Ammon's horn (tissue), 1 donor: ENCODE data around the gene SRL.
"Not testable (repeated sequence)": the region's sequence is repeated elsewhere in the genome, so short reads cannot be mapped to it uniquely, and the experiment has no call there.

ENCODE experiments used
- DNase-seq: peaks from one replicate; pipeline ENCODE4 v3.0.0-alpha.2; 2016; ENCODE audit warnings: low spot score

The SRL gene

DNA sequence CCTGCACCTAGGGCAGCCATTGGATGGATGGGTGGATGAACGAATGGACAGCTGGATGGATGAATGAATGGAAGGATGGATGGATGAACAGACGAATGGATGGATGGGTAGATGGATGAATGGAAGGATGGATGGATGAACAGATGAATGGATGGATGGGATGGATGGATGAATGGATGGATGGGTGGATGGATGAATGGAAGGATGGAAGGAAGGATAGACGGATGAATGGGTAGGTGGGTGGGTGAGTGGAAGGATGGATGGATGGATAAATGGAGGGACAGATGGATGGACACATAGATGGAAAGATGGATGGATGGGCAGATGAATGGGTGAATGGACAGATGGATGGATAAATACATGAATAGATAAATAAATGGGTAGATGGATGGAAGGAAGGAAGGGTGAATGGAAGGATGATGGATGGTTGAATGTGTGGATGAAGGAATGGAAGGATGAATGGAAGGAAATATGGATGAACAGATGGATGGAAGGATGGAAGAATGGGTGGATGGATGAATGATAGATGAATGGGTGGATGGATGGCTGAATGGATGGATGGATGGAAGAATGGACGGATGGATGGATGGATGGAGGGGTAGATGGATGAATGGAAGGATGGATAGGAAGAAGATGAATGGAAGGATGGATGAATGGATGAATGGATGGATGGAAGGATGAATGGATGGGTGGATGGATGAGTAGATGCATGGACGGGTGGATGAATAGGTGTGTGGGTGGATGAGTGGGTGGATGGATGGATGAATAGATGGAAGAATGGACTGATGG, 15.4 kb downstream of the SRL start:
- no peak for DNase-seq

- no peak for DNase-seq
These were observed 16.8 kb downstream of the SRL start for GRCh38 chr16:4225075-4225474.

- no peak for DNase-seq
These were observed 21.5 kb downstream of the SRL start for GRCh38 chr16:4220358-4220757.

DNA sequence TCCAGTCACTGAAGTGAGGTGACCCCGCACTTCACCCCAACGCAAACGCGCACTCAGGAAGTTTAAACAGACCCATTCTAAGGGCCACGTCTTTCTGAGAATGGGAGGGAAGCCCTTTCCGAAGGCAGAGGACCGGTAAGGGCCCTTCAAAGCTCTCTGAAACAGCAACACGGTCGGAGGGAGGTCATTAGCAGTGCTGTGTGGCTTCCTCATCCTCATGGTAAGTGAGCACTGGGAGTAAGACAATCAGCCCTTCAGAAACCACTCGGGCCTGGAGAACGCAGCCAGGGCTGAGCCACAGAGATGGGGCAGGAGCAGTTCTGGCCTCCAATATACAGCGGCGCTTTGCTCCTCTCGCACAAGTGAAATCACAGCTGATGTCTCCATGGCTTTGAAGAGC, 23.7 kb downstream of the SRL start:
- DNase-seq, result no peak

- no peak for DNase-seq
These were observed 24.4 kb downstream of the SRL start for GRCh38 chr16:4217204-4218131.

- no peak for DNase-seq
These were observed 25.3 kb downstream of the SRL start for GRCh38 chr16:4216596-4216995.

DNA sequence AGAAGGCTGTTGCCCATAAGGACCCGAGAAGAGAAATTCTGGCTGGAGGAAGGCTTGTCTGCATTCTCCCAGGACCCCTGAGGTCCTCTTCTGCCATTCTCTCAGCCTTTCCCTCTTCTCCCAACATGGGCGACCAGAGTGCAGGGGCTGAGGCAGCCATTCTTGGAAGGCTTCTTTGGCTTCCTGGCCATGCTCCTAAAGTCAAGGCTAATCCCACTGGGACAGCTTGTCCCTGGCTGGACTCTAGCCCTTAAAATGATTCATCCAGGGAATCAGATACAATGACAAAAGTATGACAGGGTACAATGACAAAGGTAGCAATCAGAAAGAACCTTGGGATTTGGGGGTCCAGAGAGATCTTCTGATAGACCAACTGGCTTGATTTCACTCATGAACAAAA, 26.8 kb downstream of the SRL start:
- no peak for DNase-seq

GRCh38 chr16:4214215-4214621, 27.7 kb downstream of the SRL start:
- DNase-seq, result no peak

- DNase-seq, result no peak
These were observed 28.1 kb downstream of the SRL start for GRCh38 chr16:4213737-4214136.

GRCh38 chr16:4212934-4213296, 29.0 kb downstream of the SRL start:
- no peak for DNase-seq

DNA sequence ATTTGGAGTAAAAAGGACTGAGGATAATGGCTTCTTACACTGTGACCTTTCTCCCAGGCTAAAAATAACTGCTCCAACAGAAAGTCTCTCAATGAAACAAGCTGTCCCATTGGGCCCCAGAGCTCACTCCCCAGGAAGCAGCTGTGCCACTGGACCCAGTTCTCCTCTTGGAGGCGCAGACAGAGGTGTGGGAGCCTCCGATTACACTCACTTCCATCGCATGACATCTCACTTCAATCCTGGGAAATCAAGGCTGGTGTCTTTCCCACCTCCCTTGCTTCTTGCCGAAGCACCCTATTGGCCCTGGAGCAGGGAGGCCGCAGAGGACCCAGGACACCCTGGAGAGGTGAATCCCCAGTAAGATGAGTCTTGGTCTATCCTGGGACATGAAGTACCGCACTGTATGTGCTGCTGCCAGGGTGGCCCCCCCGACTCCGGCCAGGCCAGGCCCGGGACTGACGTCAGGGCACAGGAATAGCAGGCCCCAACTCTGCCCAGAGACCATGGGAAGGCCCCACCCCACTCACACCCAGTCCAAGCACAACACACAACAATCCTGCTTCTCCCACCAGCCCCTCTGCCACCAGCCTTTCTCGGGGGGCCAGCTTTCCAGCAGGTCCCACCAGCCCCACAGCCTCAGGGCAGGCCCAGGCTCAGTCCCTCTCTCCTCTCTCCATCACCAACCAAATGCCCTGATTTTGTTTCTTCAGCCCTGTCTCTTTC, 29.5 kb downstream of the SRL start:
- no peak for DNase-seq

- DNase-seq, result not testable (repeated sequence)
These were observed 30.3 kb downstream of the SRL start for GRCh38 chr16:4211445-4212210.

DNA sequence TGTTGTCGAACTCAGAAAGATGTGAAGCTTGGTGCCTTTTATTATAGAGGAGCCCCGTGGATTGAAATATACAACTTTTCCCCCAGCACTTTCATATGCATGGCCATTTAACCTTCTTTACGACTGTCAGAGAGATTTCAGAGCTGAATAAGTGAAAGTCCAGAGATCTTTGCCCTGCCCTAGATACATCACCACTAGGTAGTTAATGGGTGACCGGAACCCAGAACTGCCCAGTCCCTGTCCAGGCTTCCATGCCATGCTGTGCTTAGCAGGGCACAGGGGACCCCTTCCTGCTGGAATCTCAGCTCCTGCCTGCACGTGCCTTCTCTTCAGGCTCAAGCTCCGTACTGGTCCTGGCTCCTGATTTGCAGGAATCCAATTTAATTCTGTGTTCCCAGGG, 32.2 kb downstream of the SRL start:
- DNase-seq, result no peak

GRCh38 chr16:4208341-4208751, 33.5 kb downstream of the SRL start:
- DNase-seq, result no peak

- DNase-seq, result no peak
These were observed 34.1 kb downstream of the SRL start for GRCh38 chr16:4207683-4208340.

DNA sequence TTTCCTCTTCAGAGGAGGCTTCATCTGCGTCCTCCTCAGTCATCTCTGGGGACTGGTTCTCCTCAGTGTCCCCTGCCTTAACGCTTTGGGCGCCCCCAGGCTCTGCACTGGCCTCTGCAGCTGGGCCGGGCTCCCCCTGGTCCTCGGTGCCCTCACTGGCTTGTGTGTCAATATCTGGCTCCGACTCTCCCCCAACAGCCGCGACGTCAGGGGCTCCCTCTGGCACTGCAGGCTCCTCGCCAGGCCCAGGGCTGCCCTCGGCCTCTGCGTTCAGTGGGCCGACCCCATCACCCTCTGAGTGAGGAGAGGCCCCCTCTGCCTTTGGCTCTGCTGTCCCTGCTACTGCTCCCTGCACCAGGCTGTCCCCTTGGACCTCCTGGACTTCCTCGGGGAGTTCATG, 34.7 kb downstream of the SRL start:
- no peak for DNase-seq

GRCh38 chr16:4206680-4207079, 35.2 kb downstream of the SRL start:
- DNase-seq, result no peak

DNA sequence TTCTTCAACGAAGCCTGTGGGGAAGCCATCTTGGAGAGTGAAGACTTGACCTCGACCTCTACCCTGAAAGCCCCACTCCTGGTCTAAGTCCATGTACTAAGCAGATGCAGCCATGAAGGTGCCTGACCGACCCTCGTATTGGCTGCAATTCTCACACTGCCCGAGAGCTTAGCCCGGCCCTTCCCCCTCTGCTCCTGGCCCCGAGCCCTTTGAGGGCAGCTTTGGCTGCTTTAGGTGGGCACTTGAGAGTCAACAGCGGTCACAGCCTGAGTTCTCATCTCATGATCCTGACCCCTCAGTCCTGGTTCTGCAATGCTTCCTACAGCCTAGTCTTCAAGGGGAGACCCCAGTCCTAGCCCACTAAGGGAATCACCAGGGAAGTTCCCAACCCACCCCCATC, 35.9 kb downstream of the SRL start:
- DNase-seq, result no peak

DNA sequence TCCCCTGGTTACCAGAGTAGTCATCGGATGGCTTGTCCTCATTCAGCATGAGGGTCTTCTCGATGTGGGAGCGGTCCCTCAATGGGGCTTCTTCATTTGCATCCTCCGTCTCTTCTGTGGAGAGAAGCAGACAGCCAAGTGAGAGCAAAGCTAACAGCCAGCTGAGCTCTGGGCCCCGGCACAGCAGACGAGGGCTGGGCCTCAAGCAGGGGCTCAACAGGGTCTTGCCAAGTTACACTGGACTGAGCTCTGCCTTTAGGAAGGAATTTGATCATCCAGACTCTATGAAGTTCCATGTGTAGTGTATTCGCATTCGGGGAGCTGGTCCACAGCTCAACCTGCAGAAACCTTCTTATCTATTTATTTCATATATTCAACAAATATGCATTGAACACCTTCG, 37.4 kb downstream of the SRL start:
- no peak for DNase-seq

DNA sequence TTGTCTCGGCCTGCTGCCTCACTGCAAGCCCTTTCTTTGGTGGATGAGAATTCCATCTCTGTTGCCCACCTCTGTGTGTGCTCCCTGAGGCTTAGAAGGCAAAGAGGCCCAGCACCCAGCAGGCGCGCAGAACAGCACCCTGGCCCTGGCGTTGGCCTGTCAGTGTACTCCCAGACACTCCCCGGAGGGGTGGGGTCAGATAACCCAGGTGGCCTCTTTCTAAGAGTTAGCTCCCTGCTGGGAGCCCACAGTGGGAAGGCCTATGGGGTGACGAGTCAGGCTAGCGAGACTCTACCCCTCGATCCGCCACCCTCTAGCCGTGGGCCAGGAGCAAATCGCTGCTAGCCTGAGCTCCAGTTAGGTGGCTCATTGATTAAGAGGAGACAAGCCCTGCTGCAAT, 38.1 kb downstream of the SRL start:
- DNase-seq, result no peak

DNA sequence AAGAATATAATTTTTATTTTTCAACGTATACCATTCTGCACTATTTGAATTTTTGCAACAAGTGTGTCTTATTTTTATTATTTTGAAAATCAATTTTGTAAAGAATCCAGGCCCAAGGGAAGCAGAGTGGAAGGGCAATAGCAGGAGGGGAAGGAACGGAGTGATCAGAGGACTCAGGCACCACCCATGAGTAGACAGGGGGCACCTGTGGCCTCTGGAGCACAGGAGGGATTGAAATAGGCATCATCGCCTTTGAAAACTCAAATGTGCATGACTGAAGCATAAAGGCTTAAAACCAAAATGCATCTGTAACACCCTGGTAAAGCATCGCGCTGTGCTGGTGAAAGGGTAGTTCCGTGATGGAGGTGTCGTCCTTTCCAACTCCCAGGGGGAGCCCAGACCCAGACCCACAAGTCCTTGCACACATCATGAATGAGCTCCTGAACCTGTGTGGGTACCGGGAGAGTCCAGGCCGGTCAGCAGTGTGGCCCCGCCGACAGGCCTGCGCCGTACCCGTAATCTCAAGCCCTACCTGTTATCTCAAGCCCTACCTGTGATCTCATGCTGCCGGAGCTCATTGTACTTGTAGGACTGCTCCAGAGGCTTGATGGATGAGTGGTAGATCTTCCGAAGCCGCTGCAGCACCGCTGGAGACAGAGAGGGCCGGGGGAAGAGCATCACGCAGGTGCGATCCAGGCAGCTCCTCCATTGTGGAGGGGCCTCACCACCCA, 39.1 kb downstream of the SRL start:
- DNase-seq, result no peak
